HepG2 (cell line): ENCODE data around the gene POLR3F. TPM values are rescaled to one million over a fixed set of nuclear protein-coding genes. Genes with fewer than 3 reads are reported as not detected.
A peak's percentile ranks its signal among the peaks of the same experiment; 100 is the strongest.

Experiments used
- FOXC1 ChIP-seq: sonication (generic); formaldehyde crosslinking; IDR thresholded peaks from 2 replicates; pipeline ENCODE4 v1.8.0; 2022; ENCODE audit warnings: mild to moderate bottlenecking, missing genetic modification reagents, borderline replicate concordance
- GATAD2A ChIP-seq: IDR thresholded peaks from 2 replicates; pipeline ENCODE4 v1.6.1; 2016
- HNF4A ChIP-seq: sonication (generic); formaldehyde crosslinking; IDR thresholded peaks from 2 replicates; pipeline ENCODE4 v1.4.0; 2020; ENCODE audit warnings: missing genetic modification reagents
- KLF12 ChIP-seq: sonication (generic); formaldehyde crosslinking; IDR thresholded peaks from 2 replicates; pipeline ENCODE4 v1.4.0; 2020; ENCODE audit warnings: missing genetic modification reagents, borderline replicate concordance
- KLF16 ChIP-seq, 2 experiments: sonication (generic) in 1 of 2; formaldehyde crosslinking in 1 of 2; IDR thresholded peaks; 2 replicates each; pipeline versions ENCODE4 v1.6.1 to v1.8.0; 2016 to 2023; ENCODE audit warnings: missing genetic modification reagents in 2 of 2, missing compliant biosample characterization in 1 of 2
- MAF1 ChIP-seq: sonication (generic); formaldehyde crosslinking; IDR thresholded peaks from 2 replicates; pipeline ENCODE4 v1.5.0; 2020; ENCODE audit warnings: missing genetic modification reagents, borderline replicate concordance
- NR2F6 ChIP-seq, 2 experiments: IDR thresholded peaks; 2 replicates each; pipeline ENCODE4 v1.6.1; 2016; ENCODE audit warnings: antibody characterized with exemption in 1 of 2, mild to moderate bottlenecking in 1 of 2
- RFXAP ChIP-seq: sonication (generic); formaldehyde crosslinking; IDR thresholded peaks from 2 replicates; pipeline ENCODE4 v1.4.0; 2020; ENCODE audit warnings: missing genetic modification reagents, borderline replicate concordance
- SMAD1 ChIP-seq: sonication (generic); formaldehyde crosslinking; IDR thresholded peaks from 2 replicates; pipeline ENCODE4 v1.4.0; 2020; ENCODE audit warnings: missing genetic modification reagents, low read depth, mild to moderate bottlenecking, borderline replicate concordance
- TMF1 ChIP-seq: sonication (generic); formaldehyde crosslinking; IDR thresholded peaks from 2 replicates; pipeline ENCODE4 v1.8.1; 2022; ENCODE audit warnings: low read depth, missing genetic modification reagents
- ZNF274 ChIP-seq: sonication (generic); formaldehyde crosslinking; IDR thresholded peaks from 2 replicates; pipeline ENCODE4 v1.5.1; 2020; ENCODE audit warnings: mild to moderate bottlenecking, missing genetic modification reagents
- ZNF34 ChIP-seq: sonication (generic); formaldehyde crosslinking; IDR thresholded peaks from 2 replicates; pipeline ENCODE4 v1.4.0; 2020; ENCODE audit warnings: mild to moderate bottlenecking, missing genetic modification reagents, borderline replicate concordance
- ZNF451 ChIP-seq: sonication (generic); formaldehyde crosslinking; IDR thresholded peaks from 2 replicates; pipeline ENCODE4 v1.5.0; 2020; ENCODE audit warnings: mild to moderate bottlenecking, missing genetic modification reagents
- ZNF572 ChIP-seq: sonication (generic); formaldehyde crosslinking; IDR thresholded peaks from 2 replicates; pipeline ENCODE4 v1.5.1; 2020; ENCODE audit warnings: mild to moderate bottlenecking, missing genetic modification reagents
- ZNF775 ChIP-seq: sonication (generic); formaldehyde crosslinking; IDR thresholded peaks from 2 replicates; pipeline ENCODE4 v1.4.0; 2020; ENCODE audit warnings: missing genetic modification reagents, mild to moderate bottlenecking, moderate library complexity, borderline replicate concordance
- polyA plus RNA-seq, 8 experiments: library from polyadenylated mRNA; depleted of rRNA in 3 of 8; stranded (reverse) in 7 of 8; unstranded in 1 of 8; fragments of >200 nt; fragmentation: Illumina TruSeq in 4 of 8; extraction: Trizol in 4 of 8; gene quantifications; 2 replicates each; pipeline versions ENCODE4 v1.2.1 to v1.2.3, GENCODE V29; 2011 to 2016; ENCODE audit warnings: low read depth in 4 of 8, missing spikeins in 1 of 8, mixed read lengths in 1 of 8; ENCODE audit not compliant: insufficient read depth in 1 of 8
- total RNA-seq, 5 experiments: library from RNA; depleted of rRNA; stranded (reverse); fragments of >200 nt; fragmentation: Illumina TruSeq; extraction: Trizol; gene quantifications; 2 replicates each; pipeline ENCODE4 v1.2.3, GENCODE V29; 2016; ENCODE audit warnings: low read depth in 1 of 5
- TF ChIP-seq, protein P1 (sequence below): sonication (generic); formaldehyde crosslinking; IDR thresholded peaks from 2 replicates; pipeline ENCODE4 v1.8.1; 2023; ENCODE audit warnings: mild to moderate bottlenecking, inconsistent platforms, moderate library complexity, missing genetic modification reagents, borderline replicate concordance
- TF ChIP-seq, protein P2 (sequence below): sonication (generic); formaldehyde crosslinking; conservative IDR thresholded peaks from 2 replicates; pipeline ENCODE4 v1.5.0; 2020; ENCODE audit warnings: missing genetic modification reagents
- TF ChIP-seq, protein P3 (sequence below): sonication (generic); formaldehyde crosslinking; IDR thresholded peaks from 2 replicates; pipeline ENCODE4 v1.4.0; 2020; ENCODE audit warnings: missing genetic modification reagents
- TF ChIP-seq, protein P4 (sequence below): sonication (generic); formaldehyde crosslinking; IDR thresholded peaks from 2 replicates; pipeline ENCODE4 v1.4.0; 2020; ENCODE audit warnings: missing genetic modification reagents
- TF ChIP-seq, protein P5 (sequence below): sonication (generic); formaldehyde crosslinking; IDR thresholded peaks from 2 replicates; pipeline ENCODE4 v1.4.0; 2020; ENCODE audit warnings: missing genetic modification reagents

The POLR3F gene
- total and polyA plus RNA-seq, 2 of the 13 experiments (the other 11 are each of a cell fraction or from before 2014, with no cell fraction given), result 11.7 to 25.5 TPM

DNA sequence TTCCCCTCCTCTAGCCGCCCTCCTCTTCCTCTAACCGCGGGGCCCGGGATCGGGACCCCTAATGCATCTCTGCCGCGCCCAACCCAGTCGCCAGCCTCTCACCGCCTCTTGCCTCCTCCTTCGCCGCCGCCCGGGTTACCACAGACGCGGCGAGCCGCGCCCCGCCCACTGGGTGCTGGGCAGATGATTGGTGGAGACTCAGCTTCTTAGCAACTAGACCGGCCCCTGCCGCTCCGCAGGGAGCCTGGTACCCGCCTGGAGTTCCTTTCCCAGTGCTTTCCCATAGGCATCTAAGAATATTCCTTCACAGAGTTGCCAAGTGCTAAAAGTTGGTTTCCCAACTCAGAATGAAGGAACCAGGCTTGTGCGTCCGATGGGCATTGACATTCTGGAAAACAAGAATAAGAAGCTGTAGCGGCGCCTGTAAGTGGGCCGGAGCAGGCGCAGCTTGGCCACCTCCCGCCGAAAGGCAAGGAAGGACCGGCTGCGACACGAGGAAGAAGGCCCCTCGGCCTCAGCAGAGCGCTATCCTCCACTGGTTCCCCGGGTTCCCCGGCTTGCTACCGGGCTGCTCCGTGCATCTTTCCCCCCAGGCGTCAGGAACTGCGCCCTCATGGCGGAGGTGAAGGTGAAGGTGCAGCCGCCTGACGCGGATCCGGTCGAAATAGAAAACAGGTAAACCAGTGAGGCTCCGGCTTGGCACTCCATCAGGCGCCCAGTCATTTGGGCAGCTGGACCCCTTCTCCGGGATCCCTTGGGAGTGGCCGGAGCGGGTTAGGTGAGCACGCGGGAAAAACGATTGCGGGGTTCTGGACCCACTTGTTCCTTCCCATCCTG is at the start of gene POLR3F, which contains the start of gene DZANK1 (continued):
- TF ChIP-seq, protein P1, sequence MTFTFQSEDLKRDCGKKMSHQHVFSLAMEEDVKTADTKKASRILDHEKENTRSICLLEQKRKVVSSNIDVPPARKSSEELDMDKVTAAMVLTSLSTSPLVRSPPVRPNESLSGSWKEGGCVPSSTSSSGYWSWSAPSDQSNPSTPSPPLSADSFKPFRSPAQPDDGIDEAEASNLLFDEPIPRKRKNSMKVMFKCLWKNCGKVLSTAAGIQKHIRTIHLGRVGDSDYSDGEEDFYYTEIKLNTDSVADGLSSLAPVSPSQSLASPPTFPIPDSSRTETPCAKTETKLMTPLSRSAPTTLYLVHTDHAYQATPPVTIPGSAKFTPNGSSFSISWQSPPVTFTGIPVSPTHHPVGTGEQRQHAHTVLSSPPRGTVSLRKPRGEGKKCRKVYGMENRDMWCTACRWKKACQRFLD, result no peak; the same call in 1 of the 2 replicates
- TF ChIP-seq, protein P2, sequence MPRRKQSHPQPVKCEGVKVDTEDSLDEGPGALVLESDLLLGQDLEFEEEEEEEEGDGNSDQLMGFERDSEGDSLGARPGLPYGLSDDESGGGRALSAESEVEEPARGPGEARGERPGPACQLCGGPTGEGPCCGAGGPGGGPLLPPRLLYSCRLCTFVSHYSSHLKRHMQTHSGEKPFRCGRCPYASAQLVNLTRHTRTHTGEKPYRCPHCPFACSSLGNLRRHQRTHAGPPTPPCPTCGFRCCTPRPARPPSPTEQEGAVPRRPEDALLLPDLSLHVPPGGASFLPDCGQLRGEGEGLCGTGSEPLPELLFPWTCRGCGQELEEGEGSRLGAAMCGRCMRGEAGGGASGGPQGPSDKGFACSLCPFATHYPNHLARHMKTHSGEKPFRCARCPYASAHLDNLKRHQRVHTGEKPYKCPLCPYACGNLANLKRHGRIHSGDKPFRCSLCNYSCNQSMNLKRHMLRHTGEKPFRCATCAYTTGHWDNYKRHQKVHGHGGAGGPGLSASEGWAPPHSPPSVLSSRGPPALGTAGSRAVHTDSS (CRISPR knock-in tag), result 0 out of 2 replicates have a peak, but pooled peaks have one; percentile 52
- peak; percentile 87 for TF ChIP-seq MAF1 (CRISPR knock-in tag)
- peak; percentile 49; the same call in 1 of the 2 replicates for TF ChIP-seq TMF1 (CRISPR knock-in tag)
- TF ChIP-seq ZNF451, result peak; percentile 84; the same call in 1 of the 2 replicates
- TF ChIP-seq KLF12 (CRISPR knock-in tag), result peak; percentile 88
- TF ChIP-seq SMAD1, result no peak
- peak; percentile 92 for TF ChIP-seq RFXAP
- TF ChIP-seq GATAD2A (CRISPR knock-in tag), result peak; percentile 78
- no peak for TF ChIP-seq ZNF775 (CRISPR knock-in tag)
- TF ChIP-seq, protein P3, sequence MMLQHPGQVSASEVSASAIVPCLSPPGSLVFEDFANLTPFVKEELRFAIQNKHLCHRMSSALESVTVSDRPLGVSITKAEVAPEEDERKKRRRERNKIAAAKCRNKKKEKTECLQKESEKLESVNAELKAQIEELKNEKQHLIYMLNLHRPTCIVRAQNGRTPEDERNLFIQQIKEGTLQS (CRISPR knock-in tag), result no peak
- no peak for TF ChIP-seq ZNF572 (CRISPR knock-in tag)
- TF ChIP-seq, protein P4, sequence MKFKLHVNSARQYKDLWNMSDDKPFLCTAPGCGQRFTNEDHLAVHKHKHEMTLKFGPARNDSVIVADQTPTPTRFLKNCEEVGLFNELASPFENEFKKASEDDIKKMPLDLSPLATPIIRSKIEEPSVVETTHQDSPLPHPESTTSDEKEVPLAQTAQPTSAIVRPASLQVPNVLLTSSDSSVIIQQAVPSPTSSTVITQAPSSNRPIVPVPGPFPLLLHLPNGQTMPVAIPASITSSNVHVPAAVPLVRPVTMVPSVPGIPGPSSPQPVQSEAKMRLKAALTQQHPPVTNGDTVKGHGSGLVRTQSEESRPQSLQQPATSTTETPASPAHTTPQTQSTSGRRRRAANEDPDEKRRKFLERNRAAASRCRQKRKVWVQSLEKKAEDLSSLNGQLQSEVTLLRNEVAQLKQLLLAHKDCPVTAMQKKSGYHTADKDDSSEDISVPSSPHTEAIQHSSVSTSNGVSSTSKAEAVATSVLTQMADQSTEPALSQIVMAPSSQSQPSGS (CRISPR knock-in tag), result peak; percentile 81
- TF ChIP-seq ZNF34, result no peak
- TF ChIP-seq, protein P5, sequence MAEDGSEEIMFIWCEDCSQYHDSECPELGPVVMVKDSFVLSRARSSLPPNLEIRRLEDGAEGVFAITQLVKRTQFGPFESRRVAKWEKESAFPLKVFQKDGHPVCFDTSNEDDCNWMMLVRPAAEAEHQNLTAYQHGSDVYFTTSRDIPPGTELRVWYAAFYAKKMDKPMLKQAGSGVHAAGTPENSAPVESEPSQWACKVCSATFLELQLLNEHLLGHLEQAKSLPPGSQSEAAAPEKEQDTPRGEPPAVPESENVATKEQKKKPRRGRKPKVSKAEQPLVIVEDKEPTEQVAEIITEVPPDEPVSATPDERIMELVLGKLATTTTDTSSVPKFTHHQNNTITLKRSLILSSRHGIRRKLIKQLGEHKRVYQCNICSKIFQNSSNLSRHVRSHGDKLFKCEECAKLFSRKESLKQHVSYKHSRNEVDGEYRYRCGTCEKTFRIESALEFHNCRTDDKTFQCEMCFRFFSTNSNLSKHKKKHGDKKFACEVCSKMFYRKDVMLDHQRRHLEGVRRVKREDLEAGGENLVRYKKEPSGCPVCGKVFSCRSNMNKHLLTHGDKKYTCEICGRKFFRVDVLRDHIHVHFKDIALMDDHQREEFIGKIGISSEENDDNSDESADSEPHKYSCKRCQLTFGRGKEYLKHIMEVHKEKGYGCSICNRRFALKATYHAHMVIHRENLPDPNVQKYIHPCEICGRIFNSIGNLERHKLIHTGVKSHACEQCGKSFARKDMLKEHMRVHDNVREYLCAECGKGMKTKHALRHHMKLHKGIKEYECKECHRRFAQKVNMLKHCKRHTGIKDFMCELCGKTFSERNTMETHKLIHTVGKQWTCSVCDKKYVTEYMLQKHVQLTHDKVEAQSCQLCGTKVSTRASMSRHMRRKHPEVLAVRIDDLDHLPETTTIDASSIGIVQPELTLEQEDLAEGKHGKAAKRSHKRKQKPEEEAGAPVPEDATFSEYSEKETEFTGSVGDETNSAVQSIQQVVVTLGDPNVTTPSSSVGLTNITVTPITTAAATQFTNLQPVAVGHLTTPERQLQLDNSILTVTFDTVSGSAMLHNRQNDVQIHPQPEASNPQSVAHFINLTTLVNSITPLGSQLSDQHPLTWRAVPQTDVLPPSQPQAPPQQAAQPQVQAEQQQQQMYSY (CRISPR knock-in tag), result no peak
- TF ChIP-seq HNF4A (CRISPR knock-in tag), result peak; percentile 27
- TF ChIP-seq NR2F6 (IDR thresholded peaks at IDR 0.05), result no peak
- TF ChIP-seq NR2F6 (CRISPR knock-in tag; IDR thresholded peaks at IDR 0.05), result peak; percentile 33; the same call in 1 of the 2 replicates
- peak; percentile 78; the same call in 1 of the 2 replicates for TF ChIP-seq ZNF274 (CRISPR knock-in tag)
- peak; percentile 89 for TF ChIP-seq FOXC1 (CRISPR knock-in tag)
- TF ChIP-seq KLF16 (CRISPR knock-in tag; IDR thresholded peaks at IDR 0.05), result peak in 1 of 2 experiments; percentile 94; a peak in 2 of 4 replicates
